GM23338 (cell line): Measurements from ENCODE around the gene SART3. TPM values are rescaled to one million over a fixed set of nuclear protein-coding genes. Genes with fewer than 3 reads are reported as not detected.

ENCODE experiments used
- ATAC-seq: fragments of 200-7000 bp; cut with Tn5 transposase; 3 replicates; pipeline ENCODE4 v1.9.1; 2020
- DNase-seq: peaks from one replicate; pipeline ENCODE4 v3.0.0-alpha.2; 2015; ENCODE audit warnings: low spot score
- H2AFZ ChIP-seq: fragments of 200-600 bp; sonication (generic); 2 replicates; pipeline ENCODE4 v1.8.0; 2016; ENCODE audit warnings: antibody characterized with exemption, mild to moderate bottlenecking, moderate library complexity
- H3F3A ChIP-seq: fragments of 200-600 bp; sonication (generic); replicated peaks from 2 replicates; pipeline ENCODE4 v1.8.0; 2017; ENCODE audit warnings: antibody characterized with exemption, mixed run types, low read depth
- H3K27ac ChIP-seq: fragments of 200-600 bp; sonication (generic); 2 replicates; pipeline ENCODE4 v1.6.1; 2016; ENCODE audit warnings: low read depth
- H3K27me3 ChIP-seq: fragments of 200-600 bp; sonication (generic); 2 replicates; pipeline ENCODE4 v1.8.0; 2016; ENCODE audit warnings: mild to moderate bottlenecking, mixed run types, moderate library complexity; ENCODE audit not compliant: insufficient read depth
- H3K36me3 ChIP-seq: fragments of 200-600 bp; sonication (generic); 2 replicates; pipeline ENCODE4 v1.8.0; 2016; ENCODE audit warnings: mild to moderate bottlenecking; ENCODE audit not compliant: insufficient read depth
- H3K4me1 ChIP-seq: fragments of 200-600 bp; sonication (generic); 2 replicates; pipeline ENCODE4 v1.8.0; 2016; ENCODE audit warnings: mild to moderate bottlenecking, moderate library complexity; ENCODE audit not compliant: insufficient read depth
- H3K4me2 ChIP-seq: fragments of 200-600 bp; sonication (generic); 2 replicates; pipeline ENCODE4 v1.7.1; 2017; ENCODE audit warnings: mixed run types
- H3K4me3 ChIP-seq: fragments of 200-600 bp; sonication (generic); 2 replicates; pipeline ENCODE4 v1.6.1; 2016; ENCODE audit warnings: mixed run types
- H3K79me2 ChIP-seq: fragments of 200-600 bp; sonication (generic); replicated peaks from 2 replicates; pipeline ENCODE4 v1.8.0; 2017; ENCODE audit warnings: mild to moderate bottlenecking; ENCODE audit not compliant: insufficient read depth
- H3K9me2 ChIP-seq: fragments of 200-600 bp; sonication (generic); 2 replicates; pipeline ENCODE4 v1.8.0; 2017; ENCODE audit not compliant: insufficient read depth
- H4K20me1 ChIP-seq: fragments of 200-600 bp; sonication (generic); replicated peaks from 2 replicates; pipeline ENCODE4 v1.8.0; 2017; ENCODE audit warnings: mild to moderate bottlenecking; ENCODE audit not compliant: insufficient read depth
- H3K27ac Mint-ChIP-seq: 2 replicates; pipeline ENCODE4 v1.8.0; 2020; ENCODE audit warnings: inconsistent platforms, mild to moderate bottlenecking, moderate library complexity, mixed read lengths
- H3K27me3 Mint-ChIP-seq: 3 replicates; pipeline ENCODE4 v1.8.0; 2022; ENCODE audit warnings: low read depth, mild to moderate bottlenecking, moderate library complexity, mixed read lengths, inconsistent platforms; ENCODE audit not compliant: insufficient read depth, poor library complexity
- H3K36me3 Mint-ChIP-seq: 3 replicates; pipeline ENCODE4 v1.8.0; 2021; ENCODE audit warnings: low read depth, mild to moderate bottlenecking, inconsistent platforms, moderate library complexity, mixed read lengths
- H3K4me1 Mint-ChIP-seq: 3 replicates; pipeline ENCODE4 v1.8.0; 2020; ENCODE audit warnings: mild to moderate bottlenecking, inconsistent platforms, mixed read lengths
- H3K4me3 Mint-ChIP-seq: 3 replicates; pipeline ENCODE4 v1.8.0; 2021; ENCODE audit warnings: moderate library complexity, mild to moderate bottlenecking, inconsistent platforms, mixed read lengths
- H3K9me3 Mint-ChIP-seq: 3 replicates; pipeline ENCODE4 v1.8.0; 2020; ENCODE audit warnings: moderate library complexity, mild to moderate bottlenecking, inconsistent platforms, mixed read lengths
- EZH2phosphoT487 ChIP-seq: fragments of 200-600 bp; sonication (generic); IDR thresholded peaks from one replicate; pipeline ENCODE4 v1.8.1; 2018; ENCODE audit warnings: antibody characterized with exemption; ENCODE audit not compliant: unreplicated experiment
- ZNF114 ChIP-seq: fragments of 250-450 bp; sonication (Bioruptor Pico); IDR thresholded peaks from 2 replicates; pipeline ENCODE4 v1.5.0; 2020; ENCODE audit warnings: mild to moderate bottlenecking, moderate library complexity
- ZNF331 ChIP-seq: fragments of 250-450 bp; sonication (Bioruptor Pico); IDR thresholded peaks from 2 replicates; pipeline ENCODE4 v1.5.0; 2020; ENCODE audit warnings: low read depth, mild to moderate bottlenecking, moderate library complexity
- polyA plus RNA-seq: library from polyadenylated mRNA; unstranded; fragments of >200 nt; fragmentation: Nextera tagmentation; extraction: Ambion mirVana; gene quantifications from 2 replicates; pipeline ENCODE4 v1.2.1, GENCODE V29; 2016
- total RNA-seq: library from RNA; depleted of rRNA; stranded (reverse); fragments of >200 nt; shearing (Covaris generic); gene quantifications from 2 replicates; pipeline ENCODE4 v1.2.3, GENCODE V29; 2014
- TF ChIP-seq, protein P1 (sequence below), 2 experiments: fragments of 200-600 bp in 1 of 2; sonication (generic) in 1 of 2; conservative IDR thresholded peaks; 2 replicates each; pipeline versions ENCODE4 v1.5.1 to v1.6.1; 2016 to 2017; ENCODE audit warnings: antibody characterized with exemption in 2 of 2, low read depth in 2 of 2, mild to moderate bottlenecking in 2 of 2, moderate library complexity in 1 of 2
- TF ChIP-seq, protein P2 (sequence below): IDR thresholded peaks from 2 replicates; pipeline ENCODE4 v1.6.1; 2016; ENCODE audit warnings: antibody characterized with exemption
- TF ChIP-seq, protein P3 (sequence below): fragments of 250-450 bp; sonication (Bioruptor Pico); IDR thresholded peaks from 2 replicates; pipeline ENCODE4 v1.5.0; 2020; ENCODE audit warnings: mild to moderate bottlenecking, moderate library complexity
- TF ChIP-seq, protein P4 (sequence below): IDR thresholded peaks from one replicate; pipeline ENCODE4 v1.6.1; 2018; ENCODE audit warnings: antibody characterized with exemption; ENCODE audit not compliant: unreplicated experiment

Gene SART3
- total and polyA plus RNA-seq, 2 experiments from 2014 or later = 49.8 to 112 TPM

DNA sequence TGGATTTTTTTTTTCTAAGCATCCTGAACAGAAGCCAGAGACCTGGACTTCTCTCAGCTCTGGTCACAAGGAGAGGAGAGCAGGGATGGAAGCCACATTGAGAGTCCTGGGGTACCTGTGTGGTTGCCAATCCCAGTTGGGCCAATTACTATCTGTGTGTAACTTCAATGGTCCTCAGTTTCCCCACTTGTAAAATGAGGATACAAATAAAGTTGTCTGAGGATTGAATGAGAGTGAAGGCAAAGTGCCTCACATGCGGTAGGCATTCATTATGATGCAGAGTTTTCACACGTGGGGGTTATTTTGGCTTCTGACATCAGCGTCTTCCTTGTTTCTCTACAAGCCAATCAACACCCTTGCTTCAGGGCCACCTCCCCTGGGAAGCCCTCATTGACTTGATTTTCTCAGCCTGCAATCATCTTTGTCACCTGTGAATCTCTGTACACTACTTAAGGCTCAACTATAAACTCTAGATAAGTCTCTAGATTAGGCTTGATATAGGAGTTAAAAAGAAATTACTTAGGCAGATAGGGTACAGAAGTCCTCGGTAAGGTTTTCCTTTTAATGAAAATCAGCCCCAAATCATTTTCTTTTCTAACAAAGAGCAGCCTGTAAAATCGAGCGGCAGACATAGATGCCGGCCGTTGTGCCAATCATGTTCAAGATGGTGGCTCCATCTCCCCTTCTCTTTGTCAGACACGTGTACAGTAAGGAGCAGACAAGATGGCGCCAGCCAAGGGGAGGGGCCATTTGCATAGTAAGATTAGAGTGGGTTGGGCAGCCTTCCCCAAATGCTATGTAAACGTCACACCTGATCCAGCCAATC lies 83.7 kb downstream of the SART3 start:
- Histone ChIP-seq H3K79me2 (no peaks in the 10 kb centered on the region), H3K36me3 (no peaks in the 10 kb centered on the region), H3K27me3 (no peaks in the 10 kb centered on the region), H3K27ac (no peak overlapping the region), H4K20me1 (no peaks in the 10 kb centered on the region), H3F3A (no peaks in the 10 kb centered on the region), H3K4me1 (no peaks in the 10 kb centered on the region), H3K4me2 (no peak overlapping the region), H2AFZ (peak overlapping the region; percentile 48; the same call in 1 of the 2 replicates), H3K9me2 (peaks cover 7% of the 10 kb centered on the region), H3K4me3 (no peak overlapping the region)
- DNase-seq = no peak
- no peak overlapping the region for H3K27ac Mint-ChIP-seq
- no peak overlapping the region for H3K4me3 Mint-ChIP-seq
- no peak for ATAC-seq
- no peak for TF ChIP-seq ZNF114
- TF ChIP-seq, protein P1, sequence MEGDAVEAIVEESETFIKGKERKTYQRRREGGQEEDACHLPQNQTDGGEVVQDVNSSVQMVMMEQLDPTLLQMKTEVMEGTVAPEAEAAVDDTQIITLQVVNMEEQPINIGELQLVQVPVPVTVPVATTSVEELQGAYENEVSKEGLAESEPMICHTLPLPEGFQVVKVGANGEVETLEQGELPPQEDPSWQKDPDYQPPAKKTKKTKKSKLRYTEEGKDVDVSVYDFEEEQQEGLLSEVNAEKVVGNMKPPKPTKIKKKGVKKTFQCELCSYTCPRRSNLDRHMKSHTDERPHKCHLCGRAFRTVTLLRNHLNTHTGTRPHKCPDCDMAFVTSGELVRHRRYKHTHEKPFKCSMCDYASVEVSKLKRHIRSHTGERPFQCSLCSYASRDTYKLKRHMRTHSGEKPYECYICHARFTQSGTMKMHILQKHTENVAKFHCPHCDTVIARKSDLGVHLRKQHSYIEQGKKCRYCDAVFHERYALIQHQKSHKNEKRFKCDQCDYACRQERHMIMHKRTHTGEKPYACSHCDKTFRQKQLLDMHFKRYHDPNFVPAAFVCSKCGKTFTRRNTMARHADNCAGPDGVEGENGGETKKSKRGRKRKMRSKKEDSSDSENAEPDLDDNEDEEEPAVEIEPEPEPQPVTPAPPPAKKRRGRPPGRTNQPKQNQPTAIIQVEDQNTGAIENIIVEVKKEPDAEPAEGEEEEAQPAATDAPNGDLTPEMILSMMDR (conservative IDR thresholded peaks at IDR 0.05; ENCODE audit: low read depth in 2 of 2) = no peak
- no peak for TF ChIP-seq EZH2phosphoT487
- no peak for TF ChIP-seq ZNF331 (CRISPR knock-in tag)
- H3K9me3 Mint-ChIP-seq = no peaks in the 10 kb centered on the region
- no peaks in the 10 kb centered on the region for H3K36me3 Mint-ChIP-seq
- peaks cover 2% of the 10 kb centered on the region for H3K27me3 Mint-ChIP-seq
- no peaks in the 10 kb centered on the region for H3K4me1 Mint-ChIP-seq

DNA sequence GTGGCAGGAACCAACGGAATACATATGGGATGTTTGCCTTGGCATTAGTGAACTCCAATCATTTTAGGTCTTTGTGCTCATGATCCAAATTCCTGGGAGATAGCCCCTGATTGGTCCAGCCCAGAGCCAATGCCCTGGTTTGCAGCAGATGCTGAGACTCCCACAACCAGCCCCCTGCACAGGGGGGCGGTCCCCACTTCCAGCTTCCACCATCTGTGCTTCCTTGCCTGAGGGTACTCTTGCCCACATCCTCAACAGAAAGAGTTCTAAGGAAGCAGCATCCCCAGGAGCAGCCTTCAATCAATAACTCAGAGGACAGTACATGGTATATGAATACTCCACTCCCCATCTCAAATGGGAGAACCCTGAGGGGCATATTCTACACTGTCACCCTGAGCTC lies 85.6 kb downstream of the SART3 start:
- ATAC-seq (no peak), DNase-seq (no peak)
- no peaks in the 10 kb centered on the region for H3K27me3 ChIP-seq
- H3K4me1 ChIP-seq = no peaks in the 10 kb centered on the region; the same call in 1 of the 2 replicates
- Mint-ChIP-seq H3K9me3 (no peaks in the 10 kb centered on the region), H3K4me3 (no peak overlapping the region), H3K27me3 (peaks cover 2% of the 10 kb centered on the region), H3K4me1 (no peaks in the 10 kb centered on the region), H3K27ac (no peak overlapping the region), H3K36me3 (no peaks in the 10 kb centered on the region)
- H3K9me2 ChIP-seq = peaks cover 7% of the 10 kb centered on the region
- no peaks in the 10 kb centered on the region for H4K20me1 ChIP-seq
- no peak overlapping the region for H3K27ac ChIP-seq
- H3K4me2 ChIP-seq = no peak overlapping the region
- no peaks in the 10 kb centered on the region for H3K79me2 ChIP-seq
- H3K4me3 ChIP-seq = no peak overlapping the region
- H3K36me3 ChIP-seq = no peaks in the 10 kb centered on the region
- H3F3A ChIP-seq = no peaks in the 10 kb centered on the region
- H2AFZ ChIP-seq = no peak overlapping the region
- TF ChIP-seq, protein P2, sequence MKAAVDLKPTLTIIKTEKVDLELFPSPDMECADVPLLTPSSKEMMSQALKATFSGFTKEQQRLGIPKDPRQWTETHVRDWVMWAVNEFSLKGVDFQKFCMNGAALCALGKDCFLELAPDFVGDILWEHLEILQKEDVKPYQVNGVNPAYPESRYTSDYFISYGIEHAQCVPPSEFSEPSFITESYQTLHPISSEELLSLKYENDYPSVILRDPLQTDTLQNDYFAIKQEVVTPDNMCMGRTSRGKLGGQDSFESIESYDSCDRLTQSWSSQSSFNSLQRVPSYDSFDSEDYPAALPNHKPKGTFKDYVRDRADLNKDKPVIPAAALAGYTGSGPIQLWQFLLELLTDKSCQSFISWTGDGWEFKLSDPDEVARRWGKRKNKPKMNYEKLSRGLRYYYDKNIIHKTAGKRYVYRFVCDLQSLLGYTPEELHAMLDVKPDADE = no peak
- TF ChIP-seq, protein P3, sequence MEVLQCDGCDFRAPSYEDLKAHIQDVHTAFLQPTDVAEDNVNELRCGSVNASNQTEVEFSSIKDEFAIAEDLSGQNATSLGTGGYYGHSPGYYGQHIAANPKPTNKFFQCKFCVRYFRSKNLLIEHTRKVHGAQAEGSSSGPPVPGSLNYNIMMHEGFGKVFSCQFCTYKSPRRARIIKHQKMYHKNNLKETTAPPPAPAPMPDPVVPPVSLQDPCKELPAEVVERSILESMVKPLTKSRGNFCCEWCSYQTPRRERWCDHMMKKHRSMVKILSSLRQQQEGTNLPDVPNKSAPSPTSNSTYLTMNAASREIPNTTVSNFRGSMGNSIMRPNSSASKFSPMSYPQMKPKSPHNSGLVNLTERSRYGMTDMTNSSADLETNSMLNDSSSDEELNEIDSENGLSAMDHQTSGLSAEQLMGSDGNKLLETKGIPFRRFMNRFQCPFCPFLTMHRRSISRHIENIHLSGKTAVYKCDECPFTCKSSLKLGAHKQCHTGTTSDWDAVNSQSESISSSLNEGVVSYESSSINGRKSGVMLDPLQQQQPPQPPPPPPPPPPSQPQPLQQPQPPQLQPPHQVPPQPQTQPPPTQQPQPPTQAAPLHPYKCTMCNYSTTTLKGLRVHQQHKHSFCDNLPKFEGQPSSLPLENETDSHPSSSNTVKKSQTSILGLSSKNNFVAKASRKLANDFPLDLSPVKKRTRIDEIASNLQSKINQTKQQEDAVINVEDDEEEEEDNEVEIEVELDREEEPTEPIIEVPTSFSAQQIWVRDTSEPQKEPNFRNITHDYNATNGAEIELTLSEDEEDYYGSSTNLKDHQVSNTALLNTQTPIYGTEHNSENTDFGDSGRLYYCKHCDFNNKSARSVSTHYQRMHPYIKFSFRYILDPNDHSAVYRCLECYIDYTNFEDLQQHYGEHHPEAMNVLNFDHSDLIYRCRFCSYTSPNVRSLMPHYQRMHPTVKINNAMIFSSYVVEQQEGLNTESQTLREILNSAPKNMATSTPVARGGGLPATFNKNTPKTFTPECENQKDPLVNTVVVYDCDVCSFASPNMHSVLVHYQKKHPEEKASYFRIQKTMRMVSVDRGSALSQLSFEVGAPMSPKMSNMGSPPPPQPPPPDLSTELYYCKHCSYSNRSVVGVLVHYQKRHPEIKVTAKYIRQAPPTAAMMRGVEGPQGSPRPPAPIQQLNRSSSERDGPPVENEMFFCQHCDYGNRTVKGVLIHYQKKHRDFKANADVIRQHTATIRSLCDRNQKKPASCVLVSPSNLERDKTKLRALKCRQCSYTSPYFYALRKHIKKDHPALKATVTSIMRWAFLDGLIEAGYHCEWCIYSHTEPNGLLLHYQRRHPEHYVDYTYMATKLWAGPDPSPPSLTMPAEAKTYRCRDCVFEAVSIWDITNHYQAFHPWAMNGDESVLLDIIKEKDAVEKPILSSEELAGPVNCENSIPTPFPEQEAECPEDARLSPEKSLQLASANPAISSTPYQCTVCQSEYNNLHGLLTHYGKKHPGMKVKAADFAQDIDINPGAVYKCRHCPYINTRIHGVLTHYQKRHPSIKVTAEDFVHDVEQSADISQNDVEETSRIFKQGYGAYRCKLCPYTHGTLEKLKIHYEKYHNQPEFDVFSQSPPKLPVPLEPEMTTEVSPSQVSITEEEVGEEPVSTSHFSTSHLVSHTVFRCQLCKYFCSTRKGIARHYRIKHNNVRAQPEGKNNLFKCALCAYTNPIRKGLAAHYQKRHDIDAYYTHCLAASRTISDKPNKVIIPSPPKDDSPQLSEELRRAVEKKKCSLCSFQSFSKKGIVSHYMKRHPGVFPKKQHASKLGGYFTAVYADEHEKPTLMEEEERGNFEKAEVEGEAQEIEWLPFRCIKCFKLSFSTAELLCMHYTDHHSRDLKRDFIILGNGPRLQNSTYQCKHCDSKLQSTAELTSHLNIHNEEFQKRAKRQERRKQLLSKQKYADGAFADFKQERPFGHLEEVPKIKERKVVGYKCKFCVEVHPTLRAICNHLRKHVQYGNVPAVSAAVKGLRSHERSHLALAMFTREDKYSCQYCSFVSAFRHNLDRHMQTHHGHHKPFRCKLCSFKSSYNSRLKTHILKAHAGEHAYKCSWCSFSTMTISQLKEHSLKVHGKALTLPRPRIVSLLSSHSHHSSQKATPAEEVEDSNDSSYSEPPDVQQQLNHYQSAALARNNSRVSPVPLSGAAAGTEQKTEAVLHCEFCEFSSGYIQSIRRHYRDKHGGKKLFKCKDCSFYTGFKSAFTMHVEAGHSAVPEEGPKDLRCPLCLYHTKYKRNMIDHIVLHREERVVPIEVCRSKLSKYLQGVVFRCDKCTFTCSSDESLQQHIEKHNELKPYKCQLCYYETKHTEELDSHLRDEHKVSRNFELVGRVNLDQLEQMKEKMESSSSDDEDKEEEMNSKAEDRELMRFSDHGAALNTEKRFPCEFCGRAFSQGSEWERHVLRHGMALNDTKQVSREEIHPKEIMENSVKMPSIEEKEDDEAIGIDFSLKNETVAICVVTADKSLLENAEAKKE (CRISPR knock-in tag) = no peak
- no peak for TF ChIP-seq ZNF114
- TF ChIP-seq ZNF331 (CRISPR knock-in tag) = no peak
- TF ChIP-seq, protein P4, sequence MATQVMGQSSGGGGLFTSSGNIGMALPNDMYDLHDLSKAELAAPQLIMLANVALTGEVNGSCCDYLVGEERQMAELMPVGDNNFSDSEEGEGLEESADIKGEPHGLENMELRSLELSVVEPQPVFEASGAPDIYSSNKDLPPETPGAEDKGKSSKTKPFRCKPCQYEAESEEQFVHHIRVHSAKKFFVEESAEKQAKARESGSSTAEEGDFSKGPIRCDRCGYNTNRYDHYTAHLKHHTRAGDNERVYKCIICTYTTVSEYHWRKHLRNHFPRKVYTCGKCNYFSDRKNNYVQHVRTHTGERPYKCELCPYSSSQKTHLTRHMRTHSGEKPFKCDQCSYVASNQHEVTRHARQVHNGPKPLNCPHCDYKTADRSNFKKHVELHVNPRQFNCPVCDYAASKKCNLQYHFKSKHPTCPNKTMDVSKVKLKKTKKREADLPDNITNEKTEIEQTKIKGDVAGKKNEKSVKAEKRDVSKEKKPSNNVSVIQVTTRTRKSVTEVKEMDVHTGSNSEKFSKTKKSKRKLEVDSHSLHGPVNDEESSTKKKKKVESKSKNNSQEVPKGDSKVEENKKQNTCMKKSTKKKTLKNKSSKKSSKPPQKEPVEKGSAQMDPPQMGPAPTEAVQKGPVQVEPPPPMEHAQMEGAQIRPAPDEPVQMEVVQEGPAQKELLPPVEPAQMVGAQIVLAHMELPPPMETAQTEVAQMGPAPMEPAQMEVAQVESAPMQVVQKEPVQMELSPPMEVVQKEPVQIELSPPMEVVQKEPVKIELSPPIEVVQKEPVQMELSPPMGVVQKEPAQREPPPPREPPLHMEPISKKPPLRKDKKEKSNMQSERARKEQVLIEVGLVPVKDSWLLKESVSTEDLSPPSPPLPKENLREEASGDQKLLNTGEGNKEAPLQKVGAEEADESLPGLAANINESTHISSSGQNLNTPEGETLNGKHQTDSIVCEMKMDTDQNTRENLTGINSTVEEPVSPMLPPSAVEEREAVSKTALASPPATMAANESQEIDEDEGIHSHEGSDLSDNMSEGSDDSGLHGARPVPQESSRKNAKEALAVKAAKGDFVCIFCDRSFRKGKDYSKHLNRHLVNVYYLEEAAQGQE = no peak
